Sigmoid colon (tissue), 7 donors: Measurements from ENCODE around the gene PTCD2. TPM values are rescaled to one million over a fixed set of nuclear protein-coding genes. Genes with fewer than 3 reads are reported as not detected.

Experiments
- DNase-seq: peaks from one replicate; pipeline ENCODE4 v3.0.0-alpha.2; 2019
- H3K27ac ChIP-seq, 4 donors: fragments of 200-600 bp; sonication (generic); one replicate each; pipeline ENCODE4 v1.5.1; 2016 to 2019; ENCODE audit warnings: mild to moderate bottlenecking in 1 of 4
- H3K27me3 ChIP-seq, 3 donors: fragments of 200-600 bp; sonication (generic); one replicate each; pipeline ENCODE4 v1.5.1; 2019; ENCODE audit warnings: mild to moderate bottlenecking in 1 of 3
- H3K36me3 ChIP-seq, 4 donors: fragments of 200-600 bp; sonication (generic); one replicate each; pipeline ENCODE4 v1.5.1; 2016 to 2019
- H3K4me1 ChIP-seq, 4 donors: fragments of 200-600 bp; sonication (generic); one replicate each; pipeline ENCODE4 v1.5.1; 2017 to 2019
- H3K4me3 ChIP-seq, 4 donors: fragments of 200-600 bp; sonication (generic); one replicate each; pipeline ENCODE4 v1.5.1; 2017 to 2019; ENCODE audit warnings: mild to moderate bottlenecking in 2 of 4, moderate library complexity in 1 of 4
- H3K9me3 ChIP-seq, 4 donors: fragments of 200-600 bp in 3 of 4; sonication (generic) in 3 of 4; one replicate each; pipeline versions ENCODE4 v1.5.1 to v1.6.1; 2013 to 2019
- EP300 ChIP-seq, 4 donors: sonication (generic); formaldehyde crosslinking; IDR thresholded peaks; one replicate each; pipeline ENCODE4 v1.6.1; 2017; ENCODE audit warnings: antibody characterized with exemption in 4 of 4
- POLR2A ChIP-seq, 2 donors: fragments of 450-650 bp; IDR thresholded peaks; one replicate each; pipeline ENCODE4 v1.6.1; 2016; ENCODE audit warnings: antibody characterized with exemption in 2 of 2, mild to moderate bottlenecking in 2 of 2, moderate library complexity in 2 of 2
- POLR2AphosphoS5 ChIP-seq, 4 donors: sonication (generic); formaldehyde crosslinking; IDR thresholded peaks; one replicate each; pipeline ENCODE4 v1.6.1; 2017; ENCODE audit warnings: antibody characterized with exemption in 4 of 4
- WGBS, 2 donors: extraction: QIAGEN DNeasy Blood & Tissue Kit; methylation state at CpG; one replicate each; pipeline ENCODE4 v1.1.7; 2013; 5-methylcytosine and 5-hydroxymethylcytosine counted together
- intact Hi-C: fragments of 100-400 bp; cut with DNase I; formaldehyde crosslinking; loops from one replicate; pipeline ENCODE4 v1.15.1; 2023
- polyA plus RNA-seq, 3 donors: library from polyadenylated mRNA; stranded (reverse); fragments of 200-250 nt; gene quantifications; one replicate each; pipeline ENCODE4 v1.2.3, GENCODE V29; 2013
- total RNA-seq, 4 donors: library from RNA; depleted of rRNA; stranded (reverse); fragments of >200 nt; gene quantifications; one replicate each; pipeline ENCODE4 v1.1.0, GENCODE V29; 2016
- TF ChIP-seq, protein P1 (sequence below), 4 experiments: fragments of 450-650 bp in 3 of 4; fragments of 200-600 bp in 1 of 4; IDR thresholded peaks; one replicate each; pipeline ENCODE4 v1.5.1; 2016 to 2019; ENCODE audit warnings: antibody characterized with exemption in 4 of 4, mild to moderate bottlenecking in 3 of 4, moderate library complexity in 2 of 4
- donor health status: healthy with polysubstance abuse.
- donor health status: Bipolar disorder and iron deficiency.
- donor health status: healthy.

The PTCD2 gene
- total and polyA plus RNA-seq, 7 donors: 0.60 to 12.7 (median 5.4) TPM

DNA sequence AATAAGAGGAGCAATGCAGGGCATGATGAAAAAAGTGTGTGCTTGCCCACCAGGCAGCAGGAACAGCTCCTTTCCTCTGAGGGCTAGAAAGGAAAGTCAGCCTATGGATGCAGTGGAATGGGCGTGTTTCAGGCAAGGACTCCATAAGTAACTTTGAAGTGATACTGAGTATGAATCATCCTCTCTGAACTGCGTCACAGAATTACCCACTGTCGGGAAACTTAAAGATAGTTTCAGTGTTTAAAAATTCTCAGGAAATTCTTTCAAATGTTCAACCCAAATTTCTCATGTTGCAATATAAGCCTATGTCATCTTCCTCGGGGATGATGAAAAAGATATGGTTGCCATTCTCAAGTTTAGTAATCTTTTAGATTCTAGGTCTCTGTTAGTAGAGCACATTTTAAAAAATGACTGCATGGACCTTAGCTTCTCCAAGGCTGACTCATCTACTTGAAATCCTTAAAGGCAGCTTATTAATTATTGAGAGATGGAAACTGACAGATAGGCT lies 27.7 kb downstream of the PTCD2 start:
- TF ChIP-seq POLR2AphosphoS5 (IDR thresholded peaks at IDR 0.05) (no peak), POLR2A (IDR thresholded peaks at IDR 0.05) (no peak), EP300 (IDR thresholded peaks at IDR 0.05) (no peak)
- TF ChIP-seq, protein P1, sequence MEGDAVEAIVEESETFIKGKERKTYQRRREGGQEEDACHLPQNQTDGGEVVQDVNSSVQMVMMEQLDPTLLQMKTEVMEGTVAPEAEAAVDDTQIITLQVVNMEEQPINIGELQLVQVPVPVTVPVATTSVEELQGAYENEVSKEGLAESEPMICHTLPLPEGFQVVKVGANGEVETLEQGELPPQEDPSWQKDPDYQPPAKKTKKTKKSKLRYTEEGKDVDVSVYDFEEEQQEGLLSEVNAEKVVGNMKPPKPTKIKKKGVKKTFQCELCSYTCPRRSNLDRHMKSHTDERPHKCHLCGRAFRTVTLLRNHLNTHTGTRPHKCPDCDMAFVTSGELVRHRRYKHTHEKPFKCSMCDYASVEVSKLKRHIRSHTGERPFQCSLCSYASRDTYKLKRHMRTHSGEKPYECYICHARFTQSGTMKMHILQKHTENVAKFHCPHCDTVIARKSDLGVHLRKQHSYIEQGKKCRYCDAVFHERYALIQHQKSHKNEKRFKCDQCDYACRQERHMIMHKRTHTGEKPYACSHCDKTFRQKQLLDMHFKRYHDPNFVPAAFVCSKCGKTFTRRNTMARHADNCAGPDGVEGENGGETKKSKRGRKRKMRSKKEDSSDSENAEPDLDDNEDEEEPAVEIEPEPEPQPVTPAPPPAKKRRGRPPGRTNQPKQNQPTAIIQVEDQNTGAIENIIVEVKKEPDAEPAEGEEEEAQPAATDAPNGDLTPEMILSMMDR (IDR thresholded peaks at IDR 0.05): no peak
- no peak for DNase-seq
- H3K4me3 ChIP-seq: no peak overlapping the region
- H3K4me1 ChIP-seq: no peaks in the 10 kb centered on the region
- no peak overlapping the region for H3K27ac ChIP-seq
- H3K36me3 ChIP-seq: peaks cover 0 to 21% (median 4%) of the 10 kb centered on the region in 4 donors
- intact Hi-C loops: no loop called here
- 86 to 90% methylated on average over 4 of the region's 4 CpGs for WGBS, 2 donors
- no peaks in the 10 kb centered on the region for H3K27me3 ChIP-seq
- H3K9me3 ChIP-seq: no peaks in the 10 kb centered on the region

DNA sequence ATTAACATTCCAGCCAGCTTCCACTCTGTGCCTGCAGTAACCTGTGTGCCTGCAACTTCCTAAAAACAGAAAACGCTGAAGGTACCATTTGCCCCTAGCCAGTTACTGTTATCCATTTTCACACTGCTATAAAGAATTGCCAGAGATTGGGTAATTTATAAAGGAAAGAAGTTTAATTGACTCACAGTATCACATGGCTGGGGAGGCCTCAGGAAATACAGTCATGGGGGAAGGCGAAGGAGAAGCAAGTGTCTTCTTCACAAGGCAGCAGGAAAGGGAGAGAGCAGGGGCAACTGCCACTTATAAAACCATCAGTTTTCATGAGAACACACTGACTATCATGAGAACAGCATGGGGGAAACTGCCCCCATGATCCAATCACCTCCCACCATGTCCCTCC lies 31.2 kb downstream of the PTCD2 start:
- 94 to 97% methylated on average over 2 of the region's 2 CpGs for WGBS, 2 donors
- H3K4me3 ChIP-seq: no peak overlapping the region
- H3K4me1 ChIP-seq: no peaks in the 10 kb centered on the region
- TF ChIP-seq EP300 (IDR thresholded peaks at IDR 0.05) (no peak), POLR2AphosphoS5 (IDR thresholded peaks at IDR 0.05) (no peak), POLR2A (IDR thresholded peaks at IDR 0.05) (no peak)
- TF ChIP-seq, protein P1 (IDR thresholded peaks at IDR 0.05): no peak
- no peaks in the 10 kb centered on the region for H3K9me3 ChIP-seq
- no peak for DNase-seq
- H3K27ac ChIP-seq: no peak overlapping the region
- intact Hi-C loops: no loop called here
- peaks cover 0 to 4% (median 0%) of the 10 kb centered on the region in 4 donors for H3K36me3 ChIP-seq
- H3K27me3 ChIP-seq: no peaks in the 10 kb centered on the region

DNA sequence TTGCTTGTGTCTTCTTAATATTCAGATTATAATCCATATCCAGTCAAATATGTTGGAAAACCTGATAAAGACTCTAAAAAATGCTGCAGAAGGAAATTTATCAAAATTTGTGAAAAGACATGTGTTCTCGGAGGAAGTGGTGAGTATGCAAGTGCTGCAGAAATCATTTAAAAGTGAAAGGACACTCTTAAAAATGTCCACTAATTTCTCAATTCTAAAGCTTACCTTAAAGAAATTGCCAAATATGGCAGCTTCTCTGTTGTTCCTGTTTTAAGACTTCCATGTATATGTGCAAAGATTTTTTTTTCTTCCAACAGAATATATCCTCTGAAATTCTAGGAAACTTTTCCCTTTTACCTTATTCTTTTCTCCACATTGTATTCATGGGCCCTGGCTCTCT lies 32.4 kb downstream of the PTCD2 start:
- no peaks in the 10 kb centered on the region for H3K27me3 ChIP-seq
- intact Hi-C loops: no loop called here
- 88 to 100% methylated on average over 1 of the region's 1 CpG for WGBS, 2 donors
- DNase-seq: no peak
- no peaks in the 10 kb centered on the region for H3K9me3 ChIP-seq
- no peaks in the 10 kb centered on the region for H3K36me3 ChIP-seq
- H3K4me1 ChIP-seq: no peaks in the 10 kb centered on the region
- no peak overlapping the region for H3K27ac ChIP-seq
- no peak for TF ChIP-seq EP300 (IDR thresholded peaks at IDR 0.05)
- TF ChIP-seq POLR2AphosphoS5 (IDR thresholded peaks at IDR 0.05): no peak
- no peak for TF ChIP-seq POLR2A (IDR thresholded peaks at IDR 0.05)
- TF ChIP-seq, protein P1 (IDR thresholded peaks at IDR 0.05): no peak
- no peak overlapping the region for H3K4me3 ChIP-seq

DNA sequence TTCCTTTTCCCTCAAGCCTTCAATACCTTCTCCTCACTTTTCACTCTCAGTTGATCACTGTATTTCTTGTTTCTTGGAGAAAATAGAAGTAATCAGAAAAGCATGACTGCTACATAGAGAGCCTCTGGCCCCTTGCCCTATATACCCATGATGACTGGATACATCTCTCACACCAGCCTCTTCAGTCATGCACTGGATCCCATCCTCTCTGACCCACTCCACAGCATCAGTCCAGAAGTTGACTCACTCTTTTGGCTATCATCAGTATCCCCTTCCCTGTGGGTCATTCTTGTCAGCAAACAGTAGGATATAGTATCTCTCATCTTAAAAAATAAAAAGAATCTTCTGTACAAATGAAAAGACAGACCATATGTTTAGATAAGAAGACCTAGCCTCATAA lies 32.9 kb downstream of the PTCD2 start:
- TF ChIP-seq POLR2A (IDR thresholded peaks at IDR 0.05) (no peak), POLR2AphosphoS5 (IDR thresholded peaks at IDR 0.05) (no peak), EP300 (IDR thresholded peaks at IDR 0.05) (no peak)
- TF ChIP-seq, protein P1 (IDR thresholded peaks at IDR 0.05): no peak
- H3K36me3 ChIP-seq: peaks cover 0 to under 1% (median 0%) of the 10 kb centered on the region in 4 donors
- no peaks in the 10 kb centered on the region for H3K4me1 ChIP-seq
- no peak for DNase-seq
- no peaks in the 10 kb centered on the region for H3K27me3 ChIP-seq
- no peak overlapping the region for H3K27ac ChIP-seq
- intact Hi-C loops: no loop called here
- H3K4me3 ChIP-seq: no peak overlapping the region
- no peaks in the 10 kb centered on the region for H3K9me3 ChIP-seq

DNA sequence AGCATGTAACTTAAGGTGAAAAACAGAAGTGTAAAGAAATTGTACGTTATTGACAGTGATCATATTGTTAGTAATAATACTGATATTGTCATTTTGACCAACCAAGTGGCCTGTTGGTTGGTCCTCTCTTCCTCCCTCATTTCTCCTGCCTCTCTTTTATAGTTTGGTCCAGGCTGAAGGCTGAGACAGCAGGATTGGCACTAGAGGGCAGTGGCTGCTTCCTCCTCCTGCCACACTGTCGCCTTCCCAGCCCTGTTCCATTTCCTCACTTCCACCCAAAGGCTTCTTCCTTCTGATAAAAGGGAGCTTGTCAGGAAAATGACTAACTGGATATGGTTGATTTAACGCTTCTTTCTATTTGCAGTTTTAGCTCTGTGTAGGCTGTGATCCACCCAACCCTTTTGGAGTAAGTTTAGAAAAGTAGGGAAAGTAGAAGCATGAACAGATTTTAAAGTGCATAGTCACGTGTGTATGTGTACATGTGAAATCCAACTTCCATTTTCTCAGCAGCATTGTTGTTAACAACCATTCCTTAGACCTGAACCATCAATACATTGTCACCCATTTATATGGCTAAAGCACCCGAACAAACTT lies 35.6 kb downstream of the PTCD2 start:
- H3K27ac ChIP-seq: no peak overlapping the region
- no peak overlapping the region for H3K4me3 ChIP-seq
- 80 to 89% methylated on average over 5 of the region's 5 CpGs for WGBS, 2 donors
- no peaks in the 10 kb centered on the region for H3K9me3 ChIP-seq
- no peaks in the 10 kb centered on the region for H3K27me3 ChIP-seq
- no peaks in the 10 kb centered on the region for H3K4me1 ChIP-seq
- intact Hi-C loops: no loop called here
- H3K36me3 ChIP-seq: peaks cover 0 to 26% (median 2%) of the 10 kb centered on the region in 4 donors
- TF ChIP-seq, protein P1 (IDR thresholded peaks at IDR 0.05): peak in 2 of 4 experiments; percentile 20 to 42
- TF ChIP-seq POLR2A (IDR thresholded peaks at IDR 0.05): no peak
- no peak for TF ChIP-seq POLR2AphosphoS5 (IDR thresholded peaks at IDR 0.05)
- DNase-seq: no peak
